HG02678 (cell line): Measurements from ENCODE around the gene GAPDHS.

Experiments used
- ATAC-seq: cut with Tn5 transposase; IDR thresholded peaks from one replicate; pipeline ENCODE4 v1.9.1; 2021; ENCODE audit warnings: mild to moderate bottlenecking, moderate library complexity; ENCODE audit not compliant: unreplicated experiment

Gene GAPDHS

GRCh38 chr19:35509861-35510625 lies 23.2 kb upstream of the GAPDHS start:
- no peak for ATAC-seq

GRCh38 chr19:35510626-35510964 lies 22.7 kb upstream of the GAPDHS start:
- ATAC-seq: no peak

- ATAC-seq: no peak
Observed at GRCh38 chr19:35511337-35511736, 21.9 kb upstream of the GAPDHS start.

- ATAC-seq: no peak
Observed at GRCh38 chr19:35512831-35513627, 20.2 kb upstream of the GAPDHS start.

GRCh38 chr19:35513628-35514281 lies 19.5 kb upstream of the GAPDHS start, which contains the start of gene DMKN:
Gene DMKN (minus strand): TSS chr19:35513649. CDS start chr19:35513475, 174 bp downstream.
- ATAC-seq: no peak

- ATAC-seq: no peak
Observed at GRCh38 chr19:35514282-35514809, 18.9 kb upstream of the GAPDHS start.

- no peak for ATAC-seq
Observed at GRCh38 chr19:35516310-35516709, 16.9 kb upstream of the GAPDHS start.

- no peak for ATAC-seq
Observed at GRCh38 chr19:35517342-35517741, 15.9 kb upstream of the GAPDHS start.

- ATAC-seq: no peak
Observed at GRCh38 chr19:35518313-35518712, 14.9 kb upstream of the GAPDHS start.

GRCh38 chr19:35519291-35519690 lies 14.0 kb upstream of the GAPDHS start:
- ATAC-seq: no peak

- ATAC-seq: no peak
Observed at GRCh38 chr19:35521124-35521743, 12.0 kb upstream of the GAPDHS start.

GRCh38 chr19:35522745-35523327 lies 10.4 kb upstream of the GAPDHS start:
- ATAC-seq: no peak

- ATAC-seq: no peak
Observed at GRCh38 chr19:35524181-35524837, 8.9 kb upstream of the GAPDHS start.

GRCh38 chr19:35525873-35526272 lies 7.4 kb upstream of the GAPDHS start:
- ATAC-seq: no peak

GRCh38 chr19:35528218-35529038 lies 4.8 kb upstream of the GAPDHS start, which contains the start of gene SBSN:
Gene SBSN (minus strand): TSS chr19:35528311. CDS start chr19:35528281, 30 bp downstream.
- ATAC-seq: no peak

GRCh38 chr19:35529241-35530218 lies 3.7 kb upstream of the GAPDHS start:
- no peak for ATAC-seq

- ATAC-seq: no peak
Observed at GRCh38 chr19:35531291-35531690, 2.0 kb upstream of the GAPDHS start.

GRCh38 chr19:35533822-35534392 lies 651 bp downstream of the GAPDHS start:
- ATAC-seq: no peak
